ENCODE data around the gene INIP.

DNA sequence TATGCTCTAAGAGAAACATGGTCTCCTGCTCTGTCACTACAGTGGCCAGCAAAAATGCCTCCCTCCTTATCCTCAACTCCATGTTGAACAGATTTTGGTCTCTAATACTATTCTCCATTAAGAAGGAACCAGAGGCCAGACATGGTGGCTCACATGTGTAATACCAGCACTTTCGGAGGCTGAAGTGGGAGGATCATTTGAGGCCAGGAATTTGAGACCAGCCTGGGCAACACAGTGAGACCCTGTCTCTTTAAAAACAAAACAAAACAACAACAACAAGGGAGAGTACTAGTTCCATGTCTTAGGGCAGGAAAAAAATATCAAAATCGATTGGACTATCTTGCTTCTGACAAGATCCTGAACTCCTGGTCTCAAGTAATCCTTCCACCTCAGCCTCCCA lies 14.6 kb downstream of the INIP start:
- TF ChIP-seq HOXB5 (CRISPR knock-in tag; IDR thresholded peaks at IDR 0.05) = no peak
- no peak for TF ChIP-seq ESRRA (IDR thresholded peaks at IDR 0.05; ENCODE audit: borderline replicate concordance, low read length)
- TF ChIP-seq, protein P1, sequence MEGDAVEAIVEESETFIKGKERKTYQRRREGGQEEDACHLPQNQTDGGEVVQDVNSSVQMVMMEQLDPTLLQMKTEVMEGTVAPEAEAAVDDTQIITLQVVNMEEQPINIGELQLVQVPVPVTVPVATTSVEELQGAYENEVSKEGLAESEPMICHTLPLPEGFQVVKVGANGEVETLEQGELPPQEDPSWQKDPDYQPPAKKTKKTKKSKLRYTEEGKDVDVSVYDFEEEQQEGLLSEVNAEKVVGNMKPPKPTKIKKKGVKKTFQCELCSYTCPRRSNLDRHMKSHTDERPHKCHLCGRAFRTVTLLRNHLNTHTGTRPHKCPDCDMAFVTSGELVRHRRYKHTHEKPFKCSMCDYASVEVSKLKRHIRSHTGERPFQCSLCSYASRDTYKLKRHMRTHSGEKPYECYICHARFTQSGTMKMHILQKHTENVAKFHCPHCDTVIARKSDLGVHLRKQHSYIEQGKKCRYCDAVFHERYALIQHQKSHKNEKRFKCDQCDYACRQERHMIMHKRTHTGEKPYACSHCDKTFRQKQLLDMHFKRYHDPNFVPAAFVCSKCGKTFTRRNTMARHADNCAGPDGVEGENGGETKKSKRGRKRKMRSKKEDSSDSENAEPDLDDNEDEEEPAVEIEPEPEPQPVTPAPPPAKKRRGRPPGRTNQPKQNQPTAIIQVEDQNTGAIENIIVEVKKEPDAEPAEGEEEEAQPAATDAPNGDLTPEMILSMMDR (IDR thresholded peaks at IDR 0.05) = no peak
- TF ChIP-seq HDAC2 (IDR thresholded peaks at IDR 0.05) = no peak
- no peak for TF ChIP-seq POLR2AphosphoS2 (conservative IDR thresholded peaks at IDR 0.05; ENCODE audit: low read length)
